Ovary (tissue), 9 donors: Measurements from ENCODE around the gene TBC1D1. TPM values are rescaled to one million over a fixed set of nuclear protein-coding genes. Genes with fewer than 3 reads are reported as not detected.
"Not testable (repeated sequence)": the region's sequence is repeated elsewhere in the genome, so short reads cannot be mapped to it uniquely, and the experiment has no call there.

Source experiments
- DNase-seq, 5 donors: peaks; one replicate each; pipeline ENCODE4 v3.0.0-alpha.2; 2019 to 2020
- H3K27ac ChIP-seq, 2 donors: fragments of 200-600 bp; one replicate each; pipeline versions ENCODE4 v1.5.1 to v1.8.0; 2019 to 2022
- H3K27me3 ChIP-seq: fragments of 200-600 bp; one replicate; pipeline ENCODE4 v1.8.0; 2022
- H3K36me3 ChIP-seq: fragments of 200-600 bp; sonication (generic); one replicate; pipeline ENCODE4 v1.5.1; 2019
- H3K4me1 ChIP-seq: one replicate; pipeline ENCODE4 v1.8.1; 2013; ENCODE audit warnings: mild to moderate bottlenecking, moderate library complexity; ENCODE audit not compliant: insufficient read depth
- H3K4me3 ChIP-seq: fragments of 200-600 bp; sonication (generic); one replicate; pipeline ENCODE4 v1.5.1; 2017
- H3K9me3 ChIP-seq, 2 donors: fragments of 200-600 bp in 1 of 2; sonication (generic) in 1 of 2; one replicate each; pipeline versions ENCODE4 v1.5.1 to v1.8.1; 2013 to 2019; ENCODE audit warnings: mild to moderate bottlenecking in 1 of 2, moderate library complexity in 1 of 2
- EP300 ChIP-seq: sonication (generic); formaldehyde crosslinking; IDR thresholded peaks from one replicate; pipeline ENCODE4 v1.6.1; 2017; ENCODE audit warnings: antibody characterized with exemption
- POLR2A ChIP-seq: fragments of 450-650 bp; IDR thresholded peaks from one replicate; pipeline ENCODE4 v1.6.1; 2017; ENCODE audit warnings: antibody characterized with exemption, mild to moderate bottlenecking, moderate library complexity
- WGBS, 3 donors: extraction: QIAGEN DNeasy Blood & Tissue Kit in 1 of 3; methylation state at CpG; one replicate each; pipeline versions ENCODE4 v1.1.5 to v1.1.7; 2013 to 2017; 5-methylcytosine and 5-hydroxymethylcytosine counted together
- intact Hi-C, 4 donors: fragments of 100-400 bp; cut with DNase I; formaldehyde crosslinking; loops; one replicate each; pipeline versions ENCODE4 v1.11.0 to v1.15.1; 2022 to 2023
- polyA plus RNA-seq, 2 donors: library from polyadenylated mRNA; stranded (reverse); fragments of 200-250 nt in 1 of 2; fragments of 350-450 nt in 1 of 2; fragmentation: Illumina TruSeq in 1 of 2; extraction: RNeasy Lipid Tissue Mini Kit (QIAGEN cat#74804) in 1 of 2; gene quantifications; one replicate each; pipeline ENCODE4 v1.2.3, GENCODE V29; 2013 to 2014
- total RNA-seq, 7 donors: library from RNA; depleted of rRNA in 2 of 7; stranded (reverse); fragments of >200 nt in 2 of 7; fragmentation: NEBNext Ultra II Directional in 3 of 7; extraction: Animal tissue kit (Norgen Biotek cat#: 25700) in 3 of 7; gene quantifications; one replicate each; pipeline versions ENCODE4 v1.1.0 to v1.2.4, GENCODE V29; 2016 to 2023
- TF ChIP-seq, protein P1 (sequence below), 3 donors: fragments of 450-650 bp in 2 of 3; fragments of 200-600 bp in 1 of 3; IDR thresholded peaks; one replicate each; pipeline versions ENCODE4 v1.5.1 to v1.8.0; 2016 to 2022; ENCODE audit warnings: antibody characterized with exemption in 3 of 3, mild to moderate bottlenecking in 1 of 3
- donor health status: DM: no; HTN: no; CAD: no; lungs with moderate emphysema.
- donor health status: DM: no; HTN: no; CAD: no.
- donor health status: Bipolar disorder and iron deficiency.
- donor health status: DM: yes; HTN: yes; CAD: no.
- donor health status: DM: no; HTN: no; CAD: no.
- donor health status: DM: yes; HTN: yes; CAD: no.

TBC1D1 gene
- total and polyA plus RNA-seq, 9 donors = 39.5 to 104 (median 63.9) TPM

- intact Hi-C loops = no loop called here
- H3K9me3 ChIP-seq = no peaks in the 10 kb centered on the region
- no peak overlapping the region for H3K4me3 ChIP-seq
- H3K27ac ChIP-seq = no peak overlapping the region
- no peaks in the 10 kb centered on the region for H3K27me3 ChIP-seq
- WGBS, 3 donors = 69 to 78% (median 72%) methylated on average over 1 of the region's 1 CpG
- peaks cover 3% of the 10 kb centered on the region for H3K4me1 ChIP-seq
- TF ChIP-seq EP300 = no peak
- no peak for TF ChIP-seq POLR2A
- TF ChIP-seq, protein P1, sequence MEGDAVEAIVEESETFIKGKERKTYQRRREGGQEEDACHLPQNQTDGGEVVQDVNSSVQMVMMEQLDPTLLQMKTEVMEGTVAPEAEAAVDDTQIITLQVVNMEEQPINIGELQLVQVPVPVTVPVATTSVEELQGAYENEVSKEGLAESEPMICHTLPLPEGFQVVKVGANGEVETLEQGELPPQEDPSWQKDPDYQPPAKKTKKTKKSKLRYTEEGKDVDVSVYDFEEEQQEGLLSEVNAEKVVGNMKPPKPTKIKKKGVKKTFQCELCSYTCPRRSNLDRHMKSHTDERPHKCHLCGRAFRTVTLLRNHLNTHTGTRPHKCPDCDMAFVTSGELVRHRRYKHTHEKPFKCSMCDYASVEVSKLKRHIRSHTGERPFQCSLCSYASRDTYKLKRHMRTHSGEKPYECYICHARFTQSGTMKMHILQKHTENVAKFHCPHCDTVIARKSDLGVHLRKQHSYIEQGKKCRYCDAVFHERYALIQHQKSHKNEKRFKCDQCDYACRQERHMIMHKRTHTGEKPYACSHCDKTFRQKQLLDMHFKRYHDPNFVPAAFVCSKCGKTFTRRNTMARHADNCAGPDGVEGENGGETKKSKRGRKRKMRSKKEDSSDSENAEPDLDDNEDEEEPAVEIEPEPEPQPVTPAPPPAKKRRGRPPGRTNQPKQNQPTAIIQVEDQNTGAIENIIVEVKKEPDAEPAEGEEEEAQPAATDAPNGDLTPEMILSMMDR (IDR thresholded peaks at IDR 0.05) = no peak
- DNase-seq = no peak
- H3K36me3 ChIP-seq = no peaks in the 10 kb centered on the region
These were observed 19.2 kb downstream of the TBC1D1 start for GRCh38 chr4:37910091-37910486.

- no peaks in the 10 kb centered on the region for H3K4me1 ChIP-seq
- DNase-seq = no peak
- 87 to 95% (median 93%) methylated on average over 3 of the region's 3 CpGs for WGBS, 3 donors
- no peak overlapping the region for H3K4me3 ChIP-seq
- intact Hi-C loops = no loop called here
- no peaks in the 10 kb centered on the region for H3K27me3 ChIP-seq
- H3K27ac ChIP-seq = no peak overlapping the region
- H3K9me3 ChIP-seq = no peaks in the 10 kb centered on the region
- TF ChIP-seq EP300 (no peak), POLR2A (no peak)
- TF ChIP-seq, protein P1 (IDR thresholded peaks at IDR 0.05) = no peak
- no peaks in the 10 kb centered on the region for H3K36me3 ChIP-seq
These were observed 23.7 kb downstream of the TBC1D1 start for GRCh38 chr4:37914539-37914938.

DNA sequence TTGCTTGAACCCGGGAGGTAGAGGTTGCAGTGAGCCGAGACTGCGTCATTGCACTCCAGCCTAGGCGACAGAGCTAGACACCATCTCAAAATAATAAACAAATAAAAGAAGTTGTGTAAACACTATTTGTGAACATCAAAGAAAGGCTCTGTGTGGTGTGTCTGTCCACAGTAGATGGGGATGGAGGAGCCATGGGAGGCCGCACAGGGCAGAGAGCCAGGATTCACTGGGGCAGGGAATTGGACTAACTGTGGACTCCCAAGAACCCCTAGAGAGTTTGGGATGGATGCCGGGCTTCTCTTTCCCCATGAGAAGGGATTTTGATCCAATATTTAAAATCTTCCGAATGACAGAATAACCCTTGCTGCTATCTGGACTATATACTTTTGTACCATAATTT lies 26.5 kb downstream of the TBC1D1 start:
- Histone ChIP-seq H3K4me3 (no peak overlapping the region), H3K4me1 (no peaks in the 10 kb centered on the region), H3K36me3 (no peaks in the 10 kb centered on the region), H3K27me3 (no peaks in the 10 kb centered on the region), H3K9me3 (no peaks in the 10 kb centered on the region), H3K27ac (no peak overlapping the region)
- DNase-seq = no peak
- TF ChIP-seq POLR2A = no peak
- TF ChIP-seq, protein P1 (IDR thresholded peaks at IDR 0.05) = no peak
- no peak for TF ChIP-seq EP300
- WGBS, 3 donors = 87 to 96% (median 88%) methylated on average over 7 of the region's 7 CpGs
- intact Hi-C loops = no loop called here

- DNase-seq = no peak
- no peak overlapping the region for H3K27ac ChIP-seq
- intact Hi-C loops = no loop called here
- no peaks in the 10 kb centered on the region for H3K4me1 ChIP-seq
- no peaks in the 10 kb centered on the region for H3K9me3 ChIP-seq
- H3K4me3 ChIP-seq = no peak overlapping the region
- TF ChIP-seq EP300 (no peak), POLR2A (no peak)
- TF ChIP-seq, protein P1 (IDR thresholded peaks at IDR 0.05) = no peak
- H3K36me3 ChIP-seq = no peaks in the 10 kb centered on the region
- no peaks in the 10 kb centered on the region for H3K27me3 ChIP-seq
- 82 to 91% (median 84%) methylated on average over 3 of the region's 3 CpGs for WGBS, 3 donors
These were observed 27.8 kb downstream of the TBC1D1 start for GRCh38 chr4:37918653-37919052.

- no peaks in the 10 kb centered on the region for H3K27me3 ChIP-seq
- TF ChIP-seq, protein P1 (IDR thresholded peaks at IDR 0.05) = no peak
- no peak for TF ChIP-seq POLR2A
- no peak for TF ChIP-seq EP300
- intact Hi-C loops = no loop called here
- no peaks in the 10 kb centered on the region for H3K36me3 ChIP-seq
- H3K27ac ChIP-seq = no peak overlapping the region
- WGBS, 3 donors = 23 to 36% (median 31%) methylated on average over 4 of the region's 4 CpGs
- H3K9me3 ChIP-seq = no peaks in the 10 kb centered on the region
- no peak for DNase-seq
- no peak overlapping the region for H3K4me3 ChIP-seq
- no peaks in the 10 kb centered on the region for H3K4me1 ChIP-seq
These were observed 31.4 kb downstream of the TBC1D1 start for GRCh38 chr4:37922328-37922727.

GRCh38 chr4:37923089-37923488 lies 32.2 kb downstream of the TBC1D1 start:
- H3K27me3 ChIP-seq, intact Hi-C loops, H3K4me1 ChIP-seq, H3K27ac ChIP-seq, H3K9me3 ChIP-seq, DNase-seq, H3K4me3 ChIP-seq, H3K36me3 ChIP-seq: not testable (repeated sequence)
